Measurements from ENCODE around the gene LRSAM1.

GRCh38 chr9:127423934-127424675 lies 27.2 kb upstream of the LRSAM1 start, which contains the start of gene ZNF79:
- TF ChIP-seq EZH2phosphoT487 (IDR thresholded peaks at IDR 0.05; ENCODE audit: low read depth), result no peak
- TF ChIP-seq CTCF (IDR thresholded peaks at IDR 0.05; ENCODE audit: low read depth, low read length), result no peak
